Measurements from ENCODE around the gene ANKRD29.

ANKRD29 gene

DNA sequence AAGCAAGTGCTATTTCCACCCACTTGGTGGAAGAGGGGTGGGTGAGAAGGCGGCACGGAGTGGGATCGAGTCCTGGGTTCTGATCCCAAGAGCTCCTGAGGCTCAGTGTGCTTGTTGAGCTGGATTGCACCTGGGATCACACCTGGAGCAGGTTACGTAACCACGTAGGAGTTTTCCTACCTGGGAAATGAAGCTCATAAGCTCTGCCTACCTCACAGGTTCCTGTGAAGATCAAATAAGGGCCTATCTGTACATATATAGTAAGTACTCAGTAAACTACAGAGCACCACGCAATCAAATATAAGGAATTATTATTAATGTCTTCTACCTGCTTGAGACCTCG lies 87.4 kb downstream of the ANKRD29 start:
- TF ChIP-seq, protein P1, sequence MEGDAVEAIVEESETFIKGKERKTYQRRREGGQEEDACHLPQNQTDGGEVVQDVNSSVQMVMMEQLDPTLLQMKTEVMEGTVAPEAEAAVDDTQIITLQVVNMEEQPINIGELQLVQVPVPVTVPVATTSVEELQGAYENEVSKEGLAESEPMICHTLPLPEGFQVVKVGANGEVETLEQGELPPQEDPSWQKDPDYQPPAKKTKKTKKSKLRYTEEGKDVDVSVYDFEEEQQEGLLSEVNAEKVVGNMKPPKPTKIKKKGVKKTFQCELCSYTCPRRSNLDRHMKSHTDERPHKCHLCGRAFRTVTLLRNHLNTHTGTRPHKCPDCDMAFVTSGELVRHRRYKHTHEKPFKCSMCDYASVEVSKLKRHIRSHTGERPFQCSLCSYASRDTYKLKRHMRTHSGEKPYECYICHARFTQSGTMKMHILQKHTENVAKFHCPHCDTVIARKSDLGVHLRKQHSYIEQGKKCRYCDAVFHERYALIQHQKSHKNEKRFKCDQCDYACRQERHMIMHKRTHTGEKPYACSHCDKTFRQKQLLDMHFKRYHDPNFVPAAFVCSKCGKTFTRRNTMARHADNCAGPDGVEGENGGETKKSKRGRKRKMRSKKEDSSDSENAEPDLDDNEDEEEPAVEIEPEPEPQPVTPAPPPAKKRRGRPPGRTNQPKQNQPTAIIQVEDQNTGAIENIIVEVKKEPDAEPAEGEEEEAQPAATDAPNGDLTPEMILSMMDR (IDR thresholded peaks at IDR 0.05; ENCODE audit: control insufficient read depth, insufficient read depth, low read depth, low read length, missing control alignments), result no peak
- no peak overlapping the region for H3K4me3 ChIP-seq (ENCODE audit: control insufficient read depth, low read depth, low read length)
- no peak for DNase-seq (ENCODE audit: low read depth)

DNA sequence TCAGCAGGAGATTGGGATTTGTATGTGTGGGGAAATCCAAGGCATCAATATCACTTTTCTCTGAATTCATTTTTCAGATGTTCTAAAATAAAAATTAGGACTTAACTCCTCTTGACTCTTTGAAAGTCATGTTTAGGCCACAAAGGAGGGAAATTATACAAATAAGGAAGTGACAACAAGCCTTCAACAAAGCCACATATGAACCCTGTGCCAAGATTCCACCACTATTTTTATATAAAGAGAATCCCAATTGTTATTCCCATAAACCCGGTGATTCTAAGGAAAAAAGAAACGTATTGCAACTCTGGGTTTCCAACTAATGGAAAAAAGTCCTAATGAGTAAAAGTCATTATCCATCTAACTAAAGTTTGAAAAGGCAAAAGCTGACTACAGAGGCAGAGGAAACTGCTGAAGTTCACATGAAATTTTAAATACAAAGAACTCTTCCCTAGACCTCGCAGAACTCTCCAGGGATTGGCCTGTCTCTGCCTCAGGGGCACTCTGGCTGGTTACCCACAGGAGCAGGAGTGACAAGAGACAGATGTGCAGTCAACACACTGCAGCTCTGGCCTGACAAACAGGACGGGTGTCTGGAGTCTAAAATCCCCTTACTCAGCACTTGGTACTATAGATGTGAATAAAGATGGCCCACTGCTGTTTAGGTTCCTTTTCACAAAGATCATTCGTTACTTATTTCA lies 88.0 kb downstream of the ANKRD29 start:
- TF ChIP-seq, protein P1 (IDR thresholded peaks at IDR 0.05; ENCODE audit: control insufficient read depth, insufficient read depth, low read depth, low read length, missing control alignments), result no peak
- no peak for DNase-seq (ENCODE audit: low read depth)
- H3K4me3 ChIP-seq (ENCODE audit: control insufficient read depth, low read depth, low read length), result no peak overlapping the region

DNA sequence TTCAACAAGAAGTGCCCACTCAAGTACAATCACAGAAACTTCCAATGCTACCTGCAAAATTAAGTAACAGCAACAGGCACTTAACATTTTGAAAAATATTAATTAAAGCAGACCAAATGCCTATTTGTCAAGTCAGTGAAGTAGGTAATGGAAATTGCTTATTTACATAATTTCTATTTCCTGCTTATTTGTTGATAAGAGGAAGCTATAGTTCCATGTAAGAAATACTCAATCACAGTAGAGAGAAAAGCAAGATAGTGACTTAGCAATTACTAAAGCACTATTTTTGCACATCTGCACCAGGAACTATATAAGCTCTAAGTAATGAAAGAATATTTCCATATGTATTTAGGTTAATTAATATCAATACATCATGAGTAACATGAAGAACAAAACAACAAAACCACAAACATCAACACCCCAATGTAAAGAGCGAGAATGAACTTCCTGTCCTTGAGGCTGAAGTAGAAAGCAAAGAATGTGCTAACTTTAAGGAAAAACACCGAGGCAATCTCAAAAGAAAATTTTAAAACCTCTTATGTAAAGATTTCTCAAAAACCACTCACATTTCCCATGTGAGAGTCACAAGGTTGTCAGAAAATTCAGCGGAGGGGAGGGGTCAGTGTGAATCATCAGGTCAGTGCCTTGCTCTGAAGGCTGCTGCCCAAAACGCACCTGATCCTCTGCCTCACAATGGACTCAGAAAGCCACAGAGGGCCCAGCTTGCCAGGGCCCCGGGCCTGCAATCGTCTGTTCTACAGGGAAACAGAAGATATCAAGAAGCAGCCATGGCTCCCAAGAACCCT lies 88.9 kb downstream of the ANKRD29 start:
- TF ChIP-seq, protein P1 (IDR thresholded peaks at IDR 0.05; ENCODE audit: control insufficient read depth, insufficient read depth, low read depth, low read length, missing control alignments), result no peak
- no peak for DNase-seq (ENCODE audit: low read depth)
- H3K4me3 ChIP-seq (ENCODE audit: control insufficient read depth, low read depth, low read length), result no peak overlapping the region

DNA sequence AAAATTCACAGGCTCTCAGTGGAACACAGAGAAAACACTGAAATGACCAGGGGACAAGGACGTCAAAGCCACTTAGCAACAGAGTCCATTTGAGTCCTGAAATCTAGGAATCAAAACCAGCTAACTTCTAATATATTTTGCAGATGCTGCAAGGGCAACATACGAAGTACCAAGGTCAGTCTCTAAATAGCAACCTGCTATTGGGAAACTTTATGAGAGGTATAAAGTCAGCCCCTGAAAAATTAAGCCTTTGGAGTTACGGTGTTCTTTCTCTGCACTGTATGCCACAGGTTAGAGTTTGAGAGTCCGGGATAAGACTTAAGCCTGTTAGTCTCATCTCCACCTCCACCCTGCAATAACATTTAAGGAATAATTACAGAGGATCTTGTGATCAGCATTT lies 89.7 kb downstream of the ANKRD29 start:
- TF ChIP-seq, protein P1 (IDR thresholded peaks at IDR 0.05; ENCODE audit: control insufficient read depth, insufficient read depth, low read depth, low read length, missing control alignments), result no peak
- H3K4me3 ChIP-seq (ENCODE audit: control insufficient read depth, low read depth, low read length), result no peak overlapping the region
- no peak for DNase-seq (ENCODE audit: low read depth)

DNA sequence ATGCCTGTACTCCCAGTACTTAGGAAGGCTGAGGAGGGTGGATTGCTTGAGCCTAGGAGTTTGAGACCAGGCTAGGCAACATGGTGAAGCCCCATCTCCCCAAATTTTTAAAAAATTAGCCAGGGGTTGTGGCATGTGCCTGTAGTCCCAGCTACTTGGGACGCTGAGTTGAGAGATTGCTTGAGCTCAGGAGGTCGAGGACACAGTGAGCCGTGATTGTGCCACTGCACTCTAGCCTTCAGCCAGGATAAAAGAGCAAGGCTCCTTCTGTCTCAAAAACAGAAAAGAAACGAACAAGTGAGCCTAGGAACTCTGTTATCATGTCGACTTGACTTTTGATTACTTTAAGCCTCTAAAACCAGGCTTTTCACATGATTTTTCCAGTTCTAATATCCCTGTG lies 90.1 kb downstream of the ANKRD29 start:
- DNase-seq (ENCODE audit: low read depth), result no peak
- no peak overlapping the region for H3K4me3 ChIP-seq (ENCODE audit: control insufficient read depth, low read depth, low read length)
- TF ChIP-seq, protein P1 (IDR thresholded peaks at IDR 0.05; ENCODE audit: control insufficient read depth, insufficient read depth, low read depth, low read length, missing control alignments), result no peak

DNA sequence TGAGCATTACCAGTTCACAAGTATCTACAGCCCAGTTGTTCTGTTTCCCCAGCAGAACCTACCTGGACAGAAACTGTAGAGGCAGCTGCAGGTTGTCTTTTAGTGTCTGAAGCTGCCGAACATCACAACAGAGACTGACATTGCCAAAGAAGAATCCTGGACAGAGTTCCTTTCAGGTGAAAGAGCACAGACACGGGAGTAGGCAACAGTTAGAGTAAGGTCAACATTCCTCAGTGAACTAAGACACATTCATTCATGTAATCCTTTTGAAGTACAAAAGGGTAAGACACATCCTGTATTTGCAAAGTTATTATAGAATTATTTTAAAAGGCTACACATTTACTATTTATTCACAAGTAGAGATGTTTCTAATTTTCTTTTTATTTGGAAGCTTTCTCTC lies 90.7 kb downstream of the ANKRD29 start:
- H3K4me3 ChIP-seq (ENCODE audit: control insufficient read depth, low read depth, low read length), result no peak overlapping the region
- TF ChIP-seq, protein P1 (IDR thresholded peaks at IDR 0.05; ENCODE audit: control insufficient read depth, insufficient read depth, low read depth, low read length, missing control alignments), result no peak
- DNase-seq (ENCODE audit: low read depth), result no peak

All from AG09309 (cell line).